HG02763 (cell line): ENCODE measurements around the gene ZSCAN12.
"Not testable (repeated sequence)": the region's sequence is repeated elsewhere in the genome, so short reads cannot be mapped to it uniquely, and the experiment has no call there.

ENCODE experiments used
- ATAC-seq: cut with Tn5 transposase; IDR thresholded peaks from one replicate; pipeline ENCODE4 v1.9.1; 2021; ENCODE audit warnings: mild to moderate bottlenecking, moderate library complexity; ENCODE audit not compliant: unreplicated experiment

ZSCAN12 gene

GRCh38 chr6:28399350-28400121 lies at the start of gene ZSCAN12:
TSS of gene ZSCAN12 (minus strand) at chr6:28399747. CDS start at chr6:28398405, 1,342 bp downstream.
- peak; percentile 90 for ATAC-seq

GRCh38 chr6:28449056-28449455 lies 49.5 kb upstream of the ZSCAN12 start:
- ATAC-seq: no peak

DNA sequence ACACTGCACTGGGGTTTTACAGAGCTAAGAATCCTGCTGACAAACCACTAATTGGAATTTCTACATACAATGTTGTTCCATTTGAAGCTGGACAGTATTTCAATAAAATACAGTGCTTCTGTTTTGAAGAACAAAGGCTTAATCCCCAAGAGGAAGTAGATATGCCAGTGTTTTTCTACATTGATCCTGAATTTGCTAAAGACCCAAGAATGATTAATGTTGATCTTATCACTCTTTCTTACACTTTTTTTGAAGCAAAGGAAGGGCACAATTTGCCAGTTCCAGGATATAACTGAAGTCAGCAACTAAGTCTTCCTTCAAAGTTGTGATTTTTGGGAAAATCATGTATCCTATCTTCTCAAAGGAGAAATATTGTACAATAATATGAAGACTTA lies 48.0 kb upstream of the ZSCAN12 start:
- ATAC-seq: not testable (repeated sequence)

DNA sequence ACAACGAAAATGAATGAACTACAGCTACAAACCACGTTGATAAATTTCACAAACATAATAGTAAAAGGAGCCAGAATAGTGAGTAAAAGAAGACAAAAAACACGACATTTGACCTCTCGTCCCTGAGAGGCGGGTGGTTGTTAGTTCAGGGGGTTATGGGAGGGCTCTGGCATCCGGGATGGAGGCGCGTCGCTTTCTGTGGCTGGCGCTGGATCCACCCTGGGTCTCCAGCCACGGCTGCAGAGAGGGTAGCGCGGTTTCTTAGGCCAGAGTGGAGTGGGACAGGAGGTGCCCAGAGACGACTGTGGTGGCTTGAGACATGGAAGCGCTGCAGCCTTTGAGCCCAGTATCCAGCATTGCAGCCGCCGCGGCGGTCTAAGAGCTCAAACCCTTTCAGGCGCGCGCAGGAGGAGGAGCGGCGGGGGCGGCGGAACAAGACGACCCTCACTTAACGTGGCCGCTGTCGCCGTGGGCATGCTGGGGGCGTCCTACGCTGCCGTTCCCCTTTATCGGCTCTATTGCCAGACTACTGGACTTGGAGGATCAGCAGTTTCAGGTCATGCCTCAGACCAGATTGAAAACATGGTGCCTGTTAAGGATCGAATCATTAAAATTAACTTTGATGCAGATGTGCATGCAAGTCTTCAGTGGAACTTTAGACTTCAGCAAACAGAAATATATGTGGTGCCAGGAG lies 47.4 kb upstream of the ZSCAN12 start:
- no peak for ATAC-seq

DNA sequence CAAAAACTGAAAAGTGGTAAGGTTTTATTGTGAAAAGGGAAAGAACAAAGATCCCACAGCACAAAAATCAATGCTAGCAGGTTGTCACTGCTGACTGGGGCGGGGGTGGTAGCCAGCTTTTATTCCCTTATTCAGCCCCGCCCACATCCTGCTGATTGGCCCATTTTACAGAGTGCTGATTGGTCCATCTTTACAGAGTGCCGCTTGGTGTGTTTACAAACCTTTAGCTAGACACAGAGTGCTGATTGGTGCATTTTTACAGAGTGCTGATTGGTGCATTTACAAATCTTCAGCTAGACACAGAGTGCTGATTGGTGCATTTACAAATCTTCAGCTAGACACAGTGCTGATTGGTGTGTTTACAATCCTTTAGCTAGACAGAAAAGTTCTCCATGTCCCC lies 45.2 kb upstream of the ZSCAN12 start:
- not testable (repeated sequence) for ATAC-seq

- ATAC-seq: peak; percentile 83
These were observed 43.7 kb upstream of the ZSCAN12 start, which contains the start of gene ZSCAN23 for GRCh38 chr6:28443112-28443773. TSS of gene ZSCAN23 (minus strand) at chr6:28443491. CDS start at chr6:28436266, 7,225 bp downstream.

GRCh38 chr6:28442586-28442985 lies 43.0 kb upstream of the ZSCAN12 start:
- no peak for ATAC-seq

DNA sequence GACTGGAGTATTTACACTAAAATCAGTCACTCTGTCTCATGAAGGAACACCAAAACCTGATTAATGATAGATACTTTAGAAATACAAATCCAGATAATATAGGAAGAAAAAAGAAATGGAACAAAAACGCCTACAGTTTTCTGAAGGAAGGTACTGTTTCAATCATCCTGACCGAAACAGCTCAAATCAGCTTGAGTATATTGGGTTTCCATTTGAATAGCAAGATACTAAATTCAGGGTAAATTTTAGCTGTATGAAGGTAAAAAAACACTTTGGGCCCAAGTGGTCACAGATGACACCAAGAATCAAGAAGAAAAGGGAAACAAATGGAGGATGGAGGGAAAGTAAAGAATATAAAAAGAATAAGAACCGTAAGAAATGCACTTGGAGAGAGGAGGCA lies 36.9 kb upstream of the ZSCAN12 start:
- ATAC-seq: no peak

- no peak for ATAC-seq
These were observed 33.6 kb upstream of the ZSCAN12 start for GRCh38 chr6:28433119-28433518.

GRCh38 chr6:28429781-28430180 lies 30.2 kb upstream of the ZSCAN12 start:
- ATAC-seq: no peak

GRCh38 chr6:28425944-28426541 lies 26.5 kb upstream of the ZSCAN12 start:
- ATAC-seq: no peak

GRCh38 chr6:28424163-28424562 lies 24.6 kb upstream of the ZSCAN12 start:
- no peak for ATAC-seq

DNA sequence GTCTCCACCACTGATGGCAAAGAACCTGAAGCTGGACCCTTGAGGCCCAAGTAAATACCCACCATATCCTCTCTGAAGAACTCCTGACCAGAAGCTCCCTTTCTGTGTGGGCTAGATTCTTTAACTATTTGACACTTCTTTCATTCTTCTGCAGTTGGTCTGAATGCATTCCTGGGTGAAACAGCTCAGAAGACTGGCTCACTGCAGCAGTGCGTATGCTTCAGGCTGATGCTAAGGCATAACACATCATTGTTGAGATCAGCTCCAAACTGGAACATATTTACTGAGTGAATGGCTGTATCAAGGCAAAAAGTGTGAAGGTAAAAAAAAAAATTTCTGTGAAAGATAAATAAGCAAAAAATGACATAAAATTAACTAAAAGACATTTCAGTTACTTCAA lies 24.0 kb upstream of the ZSCAN12 start:
- no peak for ATAC-seq

DNA sequence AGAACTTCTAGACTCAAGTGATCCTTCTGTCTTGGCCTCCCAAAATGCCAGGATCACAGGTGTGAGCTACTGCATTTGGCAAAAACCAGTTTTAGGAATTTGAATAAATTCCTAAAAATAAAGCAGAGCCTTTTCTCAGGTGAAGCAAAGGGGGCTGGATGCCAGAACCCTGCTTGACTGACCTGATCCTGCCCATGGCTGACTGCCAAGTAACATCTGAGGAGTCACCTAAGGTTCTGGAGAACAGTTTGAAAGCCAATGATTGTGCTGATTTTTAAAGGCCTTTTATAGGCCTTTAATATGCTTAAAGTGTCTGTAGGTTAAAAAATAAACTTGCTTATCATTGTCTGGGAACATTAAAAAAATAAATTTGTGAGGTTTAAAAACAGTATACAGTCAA lies 14.1 kb upstream of the ZSCAN12 start:
- no peak for ATAC-seq

GRCh38 chr6:28410767-28411166 lies 11.2 kb upstream of the ZSCAN12 start:
- no peak for ATAC-seq

DNA sequence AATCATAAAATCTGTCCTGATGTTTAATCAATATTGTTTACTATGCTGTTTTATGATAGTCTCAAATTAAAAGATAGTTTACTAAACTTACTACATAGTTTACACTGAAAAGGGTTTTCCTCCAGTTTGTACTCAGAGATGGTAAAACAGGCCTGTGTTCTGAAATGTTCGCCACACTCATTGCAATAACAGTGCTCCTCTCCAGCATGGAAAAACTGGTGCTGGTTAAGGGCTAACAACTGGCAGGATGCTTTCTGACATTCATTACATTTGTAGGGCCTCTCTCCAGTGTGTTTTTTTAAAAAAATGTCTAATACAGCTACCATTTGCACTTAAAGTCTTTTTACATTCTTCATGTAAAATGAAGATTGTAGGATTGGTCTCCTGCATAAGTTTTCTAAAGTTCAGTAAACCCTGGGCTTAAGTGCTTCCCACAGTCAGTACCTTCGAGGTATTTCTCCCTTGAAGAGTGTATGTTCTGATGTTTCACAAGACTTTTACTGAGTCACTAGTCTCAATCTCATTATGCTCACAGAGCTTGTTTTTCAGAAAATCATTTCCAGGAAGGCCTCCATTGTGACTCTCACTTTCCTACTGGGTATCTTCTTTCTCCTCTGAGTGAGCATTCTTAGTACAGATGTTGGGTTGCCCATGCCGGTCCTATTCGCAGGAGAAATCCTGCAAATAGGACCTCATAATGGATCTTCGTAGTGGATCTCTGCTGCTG lies 8.7 kb upstream of the ZSCAN12 start:
- ATAC-seq: no peak

GRCh38 chr6:28407401-28407800 lies 7.9 kb upstream of the ZSCAN12 start:
- no peak for ATAC-seq

DNA sequence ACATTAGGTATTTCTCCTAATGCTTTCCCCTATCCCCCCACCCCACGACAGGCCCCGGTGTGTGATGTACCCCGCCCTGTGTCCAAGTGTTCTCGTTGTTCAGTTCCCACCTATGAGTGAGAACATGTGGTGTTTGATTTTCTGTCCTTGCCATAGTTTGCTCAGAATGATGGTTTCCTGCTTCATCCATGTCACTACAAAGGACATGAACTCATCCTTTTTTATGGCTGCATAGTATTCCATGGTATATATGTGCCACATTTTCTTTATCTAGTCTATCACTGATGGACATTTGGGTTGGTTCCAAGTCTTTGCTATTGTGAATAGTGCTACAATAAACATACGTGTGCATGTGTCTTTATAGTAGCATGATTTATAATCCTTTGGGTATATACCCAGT lies 4.4 kb upstream of the ZSCAN12 start:
- ATAC-seq: not testable (repeated sequence)

DNA sequence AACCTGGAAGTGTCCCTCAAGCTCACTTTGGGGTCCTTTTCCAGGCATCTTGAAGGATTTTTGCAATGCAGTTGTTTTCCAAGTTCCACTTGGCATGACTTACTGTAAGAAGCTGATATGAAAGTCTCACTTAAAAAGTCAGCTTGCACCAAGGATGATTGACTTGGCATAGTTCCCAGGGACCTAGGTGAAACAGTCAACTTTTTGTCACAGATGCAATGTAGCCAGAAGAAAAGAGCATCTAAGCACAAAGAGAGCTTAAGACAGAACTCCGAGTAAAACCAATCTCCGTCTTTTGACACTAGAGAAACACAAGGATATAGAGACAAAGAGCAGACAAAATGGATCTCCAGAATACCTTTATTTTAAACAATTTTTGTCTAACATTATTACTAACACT lies 2.6 kb upstream of the ZSCAN12 start:
- ATAC-seq: no peak

DNA sequence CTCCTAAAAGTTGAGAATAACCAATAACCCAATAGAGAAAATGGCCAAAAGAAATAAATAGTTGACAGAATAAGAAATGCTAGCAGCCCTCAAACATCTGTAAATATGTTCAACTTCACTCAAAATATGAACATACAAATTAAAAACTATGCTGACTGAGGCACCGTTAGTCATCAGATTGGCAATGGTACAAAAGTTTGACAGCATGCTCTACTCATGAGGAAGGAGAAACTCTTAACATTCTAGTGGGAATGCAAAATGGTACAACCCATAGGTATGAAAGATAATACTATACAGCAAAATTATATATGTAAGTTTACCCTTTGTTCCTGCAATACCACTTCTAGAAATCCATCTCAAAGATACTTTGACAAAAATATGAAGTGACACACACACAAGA lies 1.6 kb upstream of the ZSCAN12 start:
- ATAC-seq: no peak

- no peak for ATAC-seq
These were observed 540 bp upstream of the ZSCAN12 start for GRCh38 chr6:28400122-28400451.
